HFFc6 (cell line): ENCODE data around the gene SLC22A14. TPM values are rescaled to one million over a fixed set of nuclear protein-coding genes. Genes with fewer than 3 reads are reported as not detected.
A peak's percentile ranks its signal among the peaks of the same experiment; 100 is the strongest.

Experiments used
- DNase-seq: peaks from one replicate; pipeline ENCODE4 v3.0.0-alpha.2; 2018
- H3K27ac Mint-ChIP-seq: 2 replicates; pipeline ENCODE4 v1.8.0; 2020; ENCODE audit warnings: mild to moderate bottlenecking, mixed read lengths
- H3K27me3 Mint-ChIP-seq: 2 replicates; pipeline ENCODE4 v1.8.0; 2021; ENCODE audit warnings: mild to moderate bottlenecking, moderate library complexity, mixed read lengths; ENCODE audit not compliant: insufficient read depth
- H3K36me3 Mint-ChIP-seq: 2 replicates; pipeline ENCODE4 v1.8.0; 2021; ENCODE audit warnings: low read depth, mixed read lengths
- H3K4me1 Mint-ChIP-seq: 2 replicates; pipeline ENCODE4 v1.8.0; 2020; ENCODE audit warnings: low read depth, mixed read lengths
- H3K4me3 Mint-ChIP-seq: 2 replicates; pipeline ENCODE4 v1.8.0; 2020; ENCODE audit warnings: mild to moderate bottlenecking, moderate library complexity, mixed read lengths
- H3K9me3 Mint-ChIP-seq: 2 replicates; pipeline ENCODE4 v1.8.0; 2020; ENCODE audit warnings: mild to moderate bottlenecking, mixed read lengths
- CTCF ChIP-seq: fragments of 200-600 bp; sonication (generic); IDR thresholded peaks from 2 replicates; pipeline ENCODE4 v1.5.0; 2021; ENCODE audit warnings: antibody characterized with exemption, mild to moderate bottlenecking
- total RNA-seq, 6 experiments: library from RNA; stranded (reverse); fragmentation: NEBNext Ultra II Directional; extraction: Animal tissue kit (Norgen Biotek cat#: 25700); gene quantifications; 2 replicates in 1 of 6; 3 replicates in 5 of 6; pipeline ENCODE4 v1.2.3, GENCODE V29; 2021

Gene SLC22A14
- total RNA-seq, 6 experiments from 2014 or later, result 0.09 TPM; not detected in 5

- Mint-ChIP-seq H3K27ac (no peak overlapping the region), H3K4me3 (no peak overlapping the region), H3K27me3 (peaks cover 11% of the 10 kb centered on the region), H3K4me1 (peaks cover 20% of the 10 kb centered on the region), H3K36me3 (no peaks in the 10 kb centered on the region), H3K9me3 (peaks cover 5% of the 10 kb centered on the region; the same call in 1 of the 2 replicates)
- TF ChIP-seq CTCF, result peak; percentile 34; the same call in 1 of the 2 replicates
- no peak for DNase-seq
Measured at GRCh38 chr3:38343797-38344594, 61.9 kb downstream of the SLC22A14 start.

- peak overlapping the region; percentile 81 for H3K4me3 Mint-ChIP-seq
- TF ChIP-seq CTCF, result no peak
- peaks cover 5% of the 10 kb centered on the region; the same call in 1 of the 2 replicates for H3K9me3 Mint-ChIP-seq
- peaks cover 3% of the 10 kb centered on the region; the same call in 1 of the 2 replicates for H3K27me3 Mint-ChIP-seq
- no peak overlapping the region for H3K27ac Mint-ChIP-seq
- H3K4me1 Mint-ChIP-seq, result peaks cover 20% of the 10 kb centered on the region
- no peaks in the 10 kb centered on the region for H3K36me3 Mint-ChIP-seq
- no peak for DNase-seq
Measured at GRCh38 chr3:38345879-38346586, 63.9 kb downstream of the SLC22A14 start.

GRCh38 chr3:38346587-38347410, 64.7 kb downstream of the SLC22A14 start, which contains the start of gene XYLB:
XYLB (plus strand) TSS chr3:38346785; CDS start chr3:38346869, 84 bp downstream.
- H3K4me1 Mint-ChIP-seq, result peaks cover 26% of the 10 kb centered on the region
- peak within 1 kb of the TSS; percentile 81 for H3K4me3 Mint-ChIP-seq
- 0 out of 2 replicates have a peak, but pooled peaks cover 3% of the 10 kb centered on the region for H3K36me3 Mint-ChIP-seq
- TF ChIP-seq CTCF, result peak; percentile 86
- DNase-seq, result peak; percentile 71
- H3K27me3 Mint-ChIP-seq, result peaks cover 3% of the 10 kb centered on the region; the same call in 1 of the 2 replicates
- H3K27ac Mint-ChIP-seq, result no peak within 1 kb of the TSS; the same call in 1 of the 2 replicates
- peaks cover 5% of the 10 kb centered on the region; the same call in 1 of the 2 replicates for H3K9me3 Mint-ChIP-seq

GRCh38 chr3:38347421-38348200, 65.5 kb downstream of the SLC22A14 start:
- H3K36me3 Mint-ChIP-seq, result peaks cover 11% of the 10 kb centered on the region
- H3K4me1 Mint-ChIP-seq, result peaks cover 30% of the 10 kb centered on the region
- DNase-seq, result no peak
- peaks cover 5% of the 10 kb centered on the region; the same call in 1 of the 2 replicates for H3K9me3 Mint-ChIP-seq
- TF ChIP-seq CTCF, result no peak
- no peak overlapping the region for H3K27ac Mint-ChIP-seq
- peaks cover 3% of the 10 kb centered on the region; the same call in 1 of the 2 replicates for H3K27me3 Mint-ChIP-seq
- no peak overlapping the region; the same call in none of the 2 replicates for H3K4me3 Mint-ChIP-seq
